GM19193 (cell line): ENCODE measurements around the gene TIAL1.

ENCODE experiments used
- POLR2A ChIP-seq: IDR thresholded peaks from 4 replicates; pipeline ENCODE4 v1.6.1; 2011; ENCODE audit not compliant: insufficient read depth, insufficient read length; ENCODE audit errors: extremely low read depth

The TIAL1 gene

DNA sequence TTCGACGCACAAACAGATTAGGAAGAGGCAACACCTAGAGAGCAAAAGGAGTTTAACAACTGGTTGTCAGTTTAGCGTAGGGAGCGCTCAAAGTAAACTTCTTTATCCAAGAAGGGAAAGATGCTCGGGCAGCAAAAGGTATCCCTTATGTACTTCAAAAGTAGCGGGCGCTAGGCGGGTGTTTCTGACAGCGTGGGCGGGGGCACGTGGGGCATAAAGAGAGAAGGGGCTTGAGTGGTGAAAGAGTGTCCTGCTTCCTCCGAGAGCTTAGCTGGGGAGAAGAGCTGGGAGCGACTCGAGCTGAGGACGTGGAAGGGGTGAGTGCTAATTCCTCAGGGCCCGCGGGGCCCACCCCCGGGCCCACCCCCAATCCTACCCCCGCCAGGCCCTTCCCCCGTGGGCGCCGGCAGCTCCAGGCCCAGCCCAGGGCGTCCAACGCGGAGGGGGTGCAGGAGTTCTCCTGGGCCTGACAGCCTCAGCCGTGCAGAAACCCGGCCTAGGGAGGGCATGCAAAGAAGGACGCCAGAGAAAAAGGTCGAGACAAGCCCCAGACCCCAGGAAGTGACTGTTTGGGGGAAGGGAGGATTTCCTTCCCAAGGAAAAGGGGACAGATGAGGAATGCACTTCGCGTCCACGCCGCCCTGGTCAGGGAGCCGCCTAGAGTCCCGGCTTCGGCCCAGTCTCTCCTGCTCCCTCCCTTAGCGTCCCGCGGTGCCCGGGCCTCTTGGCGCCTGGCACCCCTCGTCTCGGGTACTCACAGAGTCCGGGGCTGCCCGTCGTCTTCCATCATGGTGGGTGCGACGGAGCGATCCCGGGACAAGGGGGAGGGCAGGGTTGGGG, 868 bp downstream of the TIAL1 start:
- no peak for TF ChIP-seq POLR2A

DNA sequence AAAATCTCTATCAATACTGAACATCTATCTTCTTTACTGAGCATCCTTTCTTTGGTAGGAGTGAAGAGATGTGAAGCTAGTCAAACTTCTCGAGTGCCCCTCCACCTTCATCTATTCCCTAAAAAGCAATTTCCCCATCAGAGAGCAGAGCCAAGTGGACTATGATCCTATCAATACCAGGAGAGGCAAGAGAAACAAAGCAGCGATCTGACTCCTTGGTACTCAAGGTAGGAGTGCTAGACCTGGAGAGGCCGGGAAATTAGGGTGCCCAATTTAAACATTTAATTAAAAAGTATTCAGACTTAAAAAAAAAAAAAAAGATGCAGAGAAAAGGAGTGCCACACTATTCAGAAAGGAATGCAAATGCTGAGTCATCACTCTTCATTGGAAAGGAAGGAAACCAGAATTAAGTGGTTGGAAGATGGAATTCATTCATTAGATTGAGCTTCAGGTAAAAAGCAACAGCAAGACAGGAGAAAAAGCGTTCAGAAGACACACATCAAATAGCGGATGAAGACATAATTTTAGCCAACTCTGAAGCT, 1.6 kb downstream of the TIAL1 start:
- TF ChIP-seq POLR2A = no peak

DNA sequence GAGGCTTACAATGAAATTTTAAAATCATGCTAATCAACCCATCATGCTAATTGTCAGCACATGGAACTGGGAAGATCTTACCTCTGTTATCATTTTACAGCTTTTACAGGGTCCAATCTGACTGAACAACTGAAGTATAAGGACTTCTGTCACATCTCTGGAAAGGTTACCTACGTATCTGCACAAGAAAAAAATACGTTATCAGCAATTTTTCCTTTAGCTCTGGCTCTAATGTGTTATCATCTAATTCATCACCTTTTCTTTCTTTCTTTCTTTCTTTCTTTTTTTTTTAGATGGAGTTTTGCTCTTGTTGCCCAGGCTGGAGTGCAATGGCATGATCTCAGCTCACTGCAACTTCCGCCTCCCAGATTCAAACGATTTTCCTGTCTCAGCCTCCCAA, 8.7 kb downstream of the TIAL1 start:
- TF ChIP-seq POLR2A = no peak

- no peak for TF ChIP-seq POLR2A
Observed at GRCh38 chr10:119578355-119578754, 18.4 kb downstream of the TIAL1 start.

- no peak for TF ChIP-seq POLR2A
Observed at GRCh38 chr10:119575991-119576390, 20.8 kb downstream of the TIAL1 start.

DNA sequence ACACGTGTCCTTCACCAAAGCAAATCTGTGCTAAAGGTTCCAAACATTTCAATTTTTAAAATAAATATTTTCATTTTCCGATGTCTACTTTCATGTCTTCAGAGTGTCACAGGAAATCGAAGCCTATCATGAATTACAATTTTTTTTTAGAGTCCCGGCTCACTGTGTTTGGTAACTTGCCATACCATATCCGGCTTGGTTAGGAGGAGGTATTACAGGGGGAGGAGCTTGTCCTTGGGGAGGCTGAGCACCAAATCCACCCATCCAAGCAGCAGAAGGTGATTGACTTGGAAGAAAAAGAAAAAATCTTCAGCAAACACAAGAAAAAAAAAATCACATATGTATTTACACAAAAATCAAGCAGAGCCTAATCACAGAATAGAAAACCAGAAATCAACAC, 21.3 kb downstream of the TIAL1 start:
- TF ChIP-seq POLR2A = no peak

GRCh38 chr10:119567978-119568377, 28.8 kb downstream of the TIAL1 start:
- no peak for TF ChIP-seq POLR2A

GRCh38 chr10:119562097-119562496, 34.7 kb downstream of the TIAL1 start:
- no peak for TF ChIP-seq POLR2A

- no peak for TF ChIP-seq POLR2A
Observed at GRCh38 chr10:119555178-119555784, 41.5 kb downstream of the TIAL1 start.

DNA sequence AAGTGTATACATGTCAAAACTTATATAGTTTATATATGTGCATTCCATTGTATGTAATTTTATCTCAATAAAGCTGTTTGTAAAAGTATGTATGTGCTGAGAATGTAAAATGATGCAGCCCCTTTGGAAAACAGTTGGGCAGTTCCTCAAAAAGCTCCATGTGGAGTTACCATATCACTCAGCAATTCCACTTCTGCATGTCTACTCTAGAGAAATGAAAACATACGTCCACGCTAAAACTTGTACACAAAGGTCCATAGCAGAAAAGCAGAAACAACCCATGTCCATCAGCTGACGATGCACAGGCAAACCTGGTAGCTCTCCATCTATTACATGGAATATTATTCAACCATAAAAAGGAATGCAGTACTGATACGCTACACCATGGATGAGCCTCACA, 45.9 kb downstream of the TIAL1 start:
- no peak for TF ChIP-seq POLR2A

GRCh38 chr10:119549247-119549999, 47.3 kb downstream of the TIAL1 start:
- no peak for TF ChIP-seq POLR2A

- no peak for TF ChIP-seq POLR2A
Observed at GRCh38 chr10:119546009-119546408, 50.8 kb downstream of the TIAL1 start.

- TF ChIP-seq POLR2A = no peak
Observed at GRCh38 chr10:119545310-119545709, 51.5 kb downstream of the TIAL1 start.

DNA sequence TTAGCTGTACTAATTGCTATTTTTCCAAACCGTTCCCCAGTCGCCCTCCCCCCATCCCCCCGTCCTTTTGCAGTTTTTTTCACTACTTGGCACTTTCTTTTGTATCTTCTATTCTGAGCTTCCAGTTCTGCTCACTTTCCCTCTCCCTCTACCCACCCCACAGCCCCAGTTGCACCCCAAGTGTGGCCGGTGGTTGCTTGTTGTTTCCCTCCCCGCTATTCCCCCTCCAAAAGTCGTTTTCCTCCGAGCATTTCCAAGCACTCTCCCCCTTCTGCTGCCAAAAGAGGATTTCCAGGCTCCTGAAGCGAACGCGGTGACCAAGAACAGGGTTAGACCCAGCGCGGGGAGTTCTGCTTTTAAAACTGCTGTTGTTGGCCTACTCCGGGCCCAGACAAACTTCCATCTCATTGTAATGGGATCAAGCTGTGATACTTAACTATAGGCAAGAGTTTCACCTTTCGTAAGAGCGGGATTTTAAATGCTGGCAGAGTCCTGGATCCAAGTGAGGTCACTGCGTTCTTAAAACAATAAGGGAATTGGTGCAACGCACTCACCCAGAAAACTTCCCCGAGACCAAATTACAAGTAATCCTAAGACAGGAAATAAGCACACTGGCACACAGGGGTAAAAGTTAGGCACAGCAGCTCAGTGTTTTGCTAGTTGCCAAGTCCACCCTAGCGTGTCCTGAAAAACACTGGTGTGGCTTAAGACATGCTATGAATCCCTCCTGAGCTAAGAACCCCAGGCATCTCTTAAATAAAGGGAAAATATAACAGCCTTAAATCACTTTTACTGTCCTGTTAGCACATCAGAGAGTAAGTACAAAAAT, 52.7 kb downstream of the TIAL1 start:
- TF ChIP-seq POLR2A = no peak
